Astrocyte (in vitro differentiated cells and primary cell): Measurements from ENCODE around the gene GTPBP2. TPM values are rescaled to one million over a fixed set of nuclear protein-coding genes. Genes with fewer than 3 reads are reported as not detected.
A peak's percentile ranks its signal among the peaks of the same experiment; 100 is the strongest.

Experiments used
- DNase-seq: peaks from one replicate; pipeline ENCODE4 v3.0.0-alpha.2; 2010; ENCODE audit warnings: low read depth
- FAIRE-seq: peaks from 2 replicates; lab custom pipeline; 2011; peaks lifted over from hg19 to GRCh38; lab: Jason Lieb, UNC
- H2AFZ ChIP-seq: 2 replicates; pipeline ENCODE4 v1.6.0; 2012; ENCODE audit warnings: low read depth, low read length, inconsistent platforms
- H3K27ac ChIP-seq: 2 replicates; pipeline ENCODE4 v1.5.1; 2011; ENCODE audit warnings: low read depth, low read length, inconsistent platforms
- H3K27me3 ChIP-seq: 2 replicates; pipeline ENCODE4 v1.6.0; 2011; ENCODE audit warnings: low read length, inconsistent platforms; ENCODE audit not compliant: insufficient read depth
- H3K36me3 ChIP-seq: 2 replicates; pipeline ENCODE4 v1.5.1; 2011; ENCODE audit warnings: low read length, inconsistent platforms; ENCODE audit not compliant: insufficient read depth
- H3K4me1 ChIP-seq: 2 replicates; pipeline ENCODE4 v1.5.1; 2011; ENCODE audit warnings: low read length, inconsistent platforms; ENCODE audit not compliant: insufficient read depth
- H3K4me2 ChIP-seq: 2 replicates; pipeline ENCODE4 v1.6.0; 2012; ENCODE audit warnings: low read length, inconsistent platforms
- H3K4me3 ChIP-seq: 2 replicates; pipeline ENCODE4 v1.5.1; 2011; ENCODE audit warnings: low read depth, mild to moderate bottlenecking, low read length, inconsistent platforms; ENCODE audit not compliant: insufficient read depth
- H3K79me2 ChIP-seq: 2 replicates; pipeline ENCODE4 v1.6.0; 2012; ENCODE audit warnings: mild to moderate bottlenecking, low read length, inconsistent platforms; ENCODE audit not compliant: insufficient read depth
- H3K9ac ChIP-seq: 2 replicates; pipeline ENCODE4 v1.6.0; 2012; ENCODE audit warnings: mild to moderate bottlenecking, low read length, inconsistent platforms
- H3K9me3 ChIP-seq: 2 replicates; pipeline ENCODE4 v1.5.1; 2012; ENCODE audit warnings: low read depth, mild to moderate bottlenecking, low read length, inconsistent platforms; ENCODE audit not compliant: insufficient read depth
- H4K20me1 ChIP-seq: 2 replicates; pipeline ENCODE4 v1.6.0; 2012; ENCODE audit warnings: low read length, inconsistent platforms; ENCODE audit not compliant: insufficient read depth
- H3K27ac Mint-ChIP-seq: one replicate; pipeline ENCODE4 v1.8.0; 2021; ENCODE audit warnings: mild to moderate bottlenecking, mixed read lengths; ENCODE audit not compliant: unreplicated experiment
- H3K27me3 Mint-ChIP-seq: one replicate; pipeline ENCODE4 v1.8.0; 2021; ENCODE audit warnings: low read depth, mixed read lengths; ENCODE audit not compliant: unreplicated experiment
- H3K36me3 Mint-ChIP-seq: one replicate; pipeline ENCODE4 v1.8.0; 2021; ENCODE audit warnings: low read depth, mixed read lengths; ENCODE audit not compliant: unreplicated experiment
- H3K4me1 Mint-ChIP-seq: one replicate; pipeline ENCODE4 v1.8.0; 2021; ENCODE audit warnings: low read depth, mixed read lengths; ENCODE audit not compliant: unreplicated experiment
- H3K4me3 Mint-ChIP-seq: one replicate; pipeline ENCODE4 v1.8.0; 2021; ENCODE audit warnings: mild to moderate bottlenecking, moderate library complexity, mixed read lengths; ENCODE audit not compliant: unreplicated experiment
- H3K9me3 Mint-ChIP-seq: one replicate; pipeline ENCODE4 v1.8.0; 2021; ENCODE audit warnings: mild to moderate bottlenecking, mixed read lengths; ENCODE audit not compliant: unreplicated experiment
- EZH2 ChIP-seq: IDR thresholded peaks from 2 replicates; pipeline ENCODE4 v1.6.1; 2012; ENCODE audit warnings: mild to moderate bottlenecking, low read length, inconsistent platforms; ENCODE audit not compliant: insufficient read depth
- total RNA-seq: library from RNA; stranded (reverse); gene quantifications from 2 replicates; pipeline ENCODE4 v1.2.1, GENCODE V29; 2021
- TF ChIP-seq, protein P1 (sequence below): IDR thresholded peaks from 2 replicates; pipeline ENCODE4 v1.5.1; 2011; ENCODE audit warnings: low read depth, mild to moderate bottlenecking, inconsistent platforms, low read length, moderate library complexity; ENCODE audit not compliant: insufficient read depth

GTPBP2 gene
- total RNA-seq, 1 donor from 2014 or later = 86.6 TPM

DNA sequence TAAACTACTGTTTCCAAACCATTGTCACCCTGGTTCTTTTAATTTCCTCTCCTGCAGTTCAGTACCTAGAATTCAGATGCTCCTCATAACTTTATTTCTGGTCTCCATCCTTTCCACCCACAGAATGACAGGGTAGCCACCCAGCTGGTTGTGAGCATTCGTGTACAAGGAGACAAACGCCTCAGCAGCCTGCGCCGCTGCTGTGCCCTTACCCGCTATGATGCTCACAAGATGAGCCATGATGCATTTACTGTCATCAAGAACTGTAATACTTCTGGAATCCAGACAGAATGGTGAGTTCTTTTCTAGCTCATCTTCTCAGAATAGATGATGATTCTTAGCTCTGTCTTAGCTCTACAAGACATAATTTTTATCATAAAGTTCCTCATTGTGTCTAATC lies 18.6 kb downstream of the GTPBP2 start:
- FAIRE-seq (no peak), DNase-seq (no peak)
- Histone ChIP-seq H3K27me3 (no peaks in the 10 kb centered on the region), H4K20me1 (peaks cover 8% of the 10 kb centered on the region), H3K9ac (no peak overlapping the region), H3K4me2 (no peak overlapping the region), H3K36me3 (peaks cover 40% of the 10 kb centered on the region), H3K27ac (no peak overlapping the region), H3K4me3 (no peak overlapping the region), H3K9me3 (no peaks in the 10 kb centered on the region), H2AFZ (no peak overlapping the region), H3K4me1 (no peaks in the 10 kb centered on the region), H3K79me2 (no peaks in the 10 kb centered on the region)
- Mint-ChIP-seq H3K4me3 (peak overlapping the region; percentile 34), H3K36me3 (peaks cover 20% of the 10 kb centered on the region), H3K27me3 (no peaks in the 10 kb centered on the region), H3K27ac (peak overlapping the region; percentile 78), H3K4me1 (peaks cover 14% of the 10 kb centered on the region), H3K9me3 (no peaks in the 10 kb centered on the region)
- TF ChIP-seq EZH2 = no peak
- TF ChIP-seq, protein P1, sequence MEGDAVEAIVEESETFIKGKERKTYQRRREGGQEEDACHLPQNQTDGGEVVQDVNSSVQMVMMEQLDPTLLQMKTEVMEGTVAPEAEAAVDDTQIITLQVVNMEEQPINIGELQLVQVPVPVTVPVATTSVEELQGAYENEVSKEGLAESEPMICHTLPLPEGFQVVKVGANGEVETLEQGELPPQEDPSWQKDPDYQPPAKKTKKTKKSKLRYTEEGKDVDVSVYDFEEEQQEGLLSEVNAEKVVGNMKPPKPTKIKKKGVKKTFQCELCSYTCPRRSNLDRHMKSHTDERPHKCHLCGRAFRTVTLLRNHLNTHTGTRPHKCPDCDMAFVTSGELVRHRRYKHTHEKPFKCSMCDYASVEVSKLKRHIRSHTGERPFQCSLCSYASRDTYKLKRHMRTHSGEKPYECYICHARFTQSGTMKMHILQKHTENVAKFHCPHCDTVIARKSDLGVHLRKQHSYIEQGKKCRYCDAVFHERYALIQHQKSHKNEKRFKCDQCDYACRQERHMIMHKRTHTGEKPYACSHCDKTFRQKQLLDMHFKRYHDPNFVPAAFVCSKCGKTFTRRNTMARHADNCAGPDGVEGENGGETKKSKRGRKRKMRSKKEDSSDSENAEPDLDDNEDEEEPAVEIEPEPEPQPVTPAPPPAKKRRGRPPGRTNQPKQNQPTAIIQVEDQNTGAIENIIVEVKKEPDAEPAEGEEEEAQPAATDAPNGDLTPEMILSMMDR = no peak

DNA sequence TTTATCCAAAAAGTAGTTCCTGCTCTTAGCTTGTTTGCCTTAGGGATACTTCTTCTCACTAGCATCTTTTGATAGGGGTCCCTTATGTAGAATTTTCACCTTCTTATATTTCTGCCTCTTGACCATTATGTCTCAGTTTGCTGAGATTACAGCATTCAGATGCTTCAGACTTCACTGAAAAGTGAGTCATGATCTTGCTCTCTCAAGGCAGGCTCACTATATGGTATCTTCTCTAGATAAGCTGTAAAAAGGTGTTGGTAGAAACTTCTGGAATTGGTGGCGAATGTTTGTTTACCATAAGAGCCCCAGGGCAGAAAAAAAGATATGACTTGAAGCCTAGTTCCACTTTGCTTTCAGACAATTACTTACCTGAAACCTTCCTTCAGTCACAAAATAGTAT lies 19.7 kb downstream of the GTPBP2 start:
- Mint-ChIP-seq H3K4me3 (no peak overlapping the region), H3K9me3 (no peaks in the 10 kb centered on the region), H3K27me3 (no peaks in the 10 kb centered on the region), H3K4me1 (peaks cover 14% of the 10 kb centered on the region), H3K36me3 (peaks cover 20% of the 10 kb centered on the region), H3K27ac (no peak overlapping the region)
- TF ChIP-seq, protein P1 = no peak
- no peak for TF ChIP-seq EZH2
- no peak overlapping the region for H3K4me2 ChIP-seq
- no peak overlapping the region for H3K27ac ChIP-seq
- H3K79me2 ChIP-seq = no peaks in the 10 kb centered on the region
- DNase-seq (no peak), FAIRE-seq (no peak)
- H3K9me3 ChIP-seq = no peaks in the 10 kb centered on the region
- peaks cover 37% of the 10 kb centered on the region for H3K36me3 ChIP-seq
- peaks cover 3% of the 10 kb centered on the region for H3K4me1 ChIP-seq
- no peak overlapping the region for H3K9ac ChIP-seq
- H4K20me1 ChIP-seq = peaks cover 8% of the 10 kb centered on the region
- no peak overlapping the region for H2AFZ ChIP-seq
- H3K27me3 ChIP-seq = no peaks in the 10 kb centered on the region
- H3K4me3 ChIP-seq = no peak overlapping the region

DNA sequence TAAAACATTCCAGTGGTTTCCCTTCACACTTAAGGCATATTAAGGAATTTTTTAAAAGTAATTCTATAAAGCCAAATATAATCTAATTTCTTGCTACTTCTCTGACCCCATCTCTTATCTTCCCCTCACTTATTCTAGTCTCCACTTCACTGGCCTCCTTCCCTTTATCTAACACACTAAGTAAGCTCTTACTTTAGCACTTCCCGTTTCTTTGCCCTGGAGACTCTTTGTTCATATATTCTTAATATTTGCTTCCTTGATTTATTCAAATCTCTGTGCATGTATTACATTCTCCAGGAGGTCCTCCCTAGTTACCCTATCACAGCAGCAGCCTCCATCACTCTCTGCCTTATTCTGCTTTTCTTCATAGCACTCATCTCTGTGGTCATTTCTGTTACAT lies 20.3 kb downstream of the GTPBP2 start:
- H3K79me2 ChIP-seq = no peaks in the 10 kb centered on the region
- H3K4me3 Mint-ChIP-seq = no peak overlapping the region
- H3K27ac Mint-ChIP-seq = peak overlapping the region; percentile 16
- H2AFZ ChIP-seq = no peak overlapping the region
- no peak overlapping the region for H3K9ac ChIP-seq
- H3K9me3 ChIP-seq = no peaks in the 10 kb centered on the region
- peaks cover 31% of the 10 kb centered on the region for H3K36me3 ChIP-seq
- peaks cover 18% of the 10 kb centered on the region for H3K4me1 Mint-ChIP-seq
- no peak for FAIRE-seq
- H4K20me1 ChIP-seq = peaks cover 8% of the 10 kb centered on the region
- H3K4me3 ChIP-seq = no peak overlapping the region
- peaks cover 21% of the 10 kb centered on the region for H3K36me3 Mint-ChIP-seq
- H3K27me3 Mint-ChIP-seq = no peaks in the 10 kb centered on the region
- peaks cover 5% of the 10 kb centered on the region for H3K4me1 ChIP-seq
- no peaks in the 10 kb centered on the region for H3K9me3 Mint-ChIP-seq
- TF ChIP-seq EZH2 = no peak
- TF ChIP-seq, protein P1 = no peak
- no peak for DNase-seq
- H3K27me3 ChIP-seq = no peaks in the 10 kb centered on the region
- H3K4me2 ChIP-seq = no peak overlapping the region
- H3K27ac ChIP-seq = no peak overlapping the region
